Midbrain (tissue), 1 donor: ENCODE data around the gene BLACAT1.
"Not testable (repeated sequence)": the region's sequence is repeated elsewhere in the genome, so short reads cannot be mapped to it uniquely, and the experiment has no call there.

Source experiments
- DNase-seq: peaks from one replicate; lab custom pipeline; 2025; lab: John Stamatoyannopoulos, UW

Gene BLACAT1

DNA sequence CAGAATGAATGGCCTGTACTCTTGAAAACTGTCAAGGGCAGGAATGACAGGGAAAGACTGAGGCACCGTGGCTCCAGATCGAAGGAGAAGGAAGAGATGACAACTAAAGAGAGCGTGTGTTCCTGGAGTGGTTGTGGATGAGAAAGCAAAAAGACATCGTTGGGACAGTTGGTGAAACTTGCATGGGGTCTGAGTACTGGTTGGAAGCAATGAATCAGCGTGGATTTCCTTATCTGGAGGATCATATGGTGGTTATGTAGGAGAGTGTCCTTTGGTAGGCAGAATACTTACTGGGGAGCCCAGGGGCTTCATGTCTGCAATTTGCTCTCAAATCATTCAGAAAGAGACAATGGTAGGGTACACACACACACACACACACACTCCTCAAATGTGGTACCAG, 47.9 kb downstream of the BLACAT1 start:
- DNase-seq = no peak

DNA sequence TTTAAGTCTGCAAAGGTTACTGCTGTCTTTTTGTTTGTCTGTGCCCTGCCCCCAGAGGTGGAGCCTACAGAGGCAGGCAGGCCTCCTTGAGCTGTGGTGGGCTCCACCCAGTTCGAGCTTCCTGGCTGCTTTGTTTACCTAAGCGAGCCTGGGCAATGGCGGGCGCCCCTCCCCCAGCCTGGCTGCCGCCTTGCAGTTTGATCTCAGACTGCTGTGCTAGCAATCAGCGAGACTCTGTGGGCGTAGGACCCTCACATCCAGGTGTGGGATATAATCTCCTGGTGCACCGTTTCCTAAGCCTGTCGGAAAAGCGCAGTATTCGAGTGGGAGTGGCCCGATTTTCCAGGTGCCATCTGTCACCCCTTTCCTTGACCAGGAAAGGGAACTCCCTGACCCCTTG, 49.6 kb downstream of the BLACAT1 start:
- DNase-seq = not testable (repeated sequence)
